Brain microvascular endothelial cell (primary cell): ENCODE measurements around the gene TGM2.

ENCODE experiments used
- DNase-seq: peaks from one replicate; pipeline ENCODE4 v3.0.0-alpha.2; 2020
- H3K27ac ChIP-seq: fragments of 250-450 bp; sonication (Bioruptor Pico); 2 replicates; pipeline ENCODE4 v1.5.1; 2020; ENCODE audit warnings: mild to moderate bottlenecking, moderate library complexity
- H3K27me3 ChIP-seq: fragments of 250-450 bp; sonication (Bioruptor Pico); replicated peaks from 2 replicates; pipeline ENCODE4 v1.5.1; 2020; ENCODE audit warnings: mild to moderate bottlenecking
- H3K36me3 ChIP-seq: fragments of 250-450 bp; sonication (Bioruptor Pico); replicated peaks from 2 replicates; pipeline ENCODE4 v1.5.1; 2020; ENCODE audit warnings: mild to moderate bottlenecking
- H3K4me3 ChIP-seq: 2 replicates; pipeline ENCODE4 v1.5.1; 2011; ENCODE audit warnings: low read depth, mild to moderate bottlenecking, control low read depth, low read length, moderate library complexity
- in situ Hi-C: cut with HindIII; loops from 2 replicates; pipeline ENCODE4 v1.10.0; 2017; ENCODE audit warnings: low sequenced_read_pairs, low pct_ligation_motif_present
- TF ChIP-seq, protein P1 (sequence below): IDR thresholded peaks from 2 replicates; pipeline ENCODE4 v1.5.1; 2011; ENCODE audit warnings: low read depth, mild to moderate bottlenecking, moderate library complexity, low read length, control low read depth, inconsistent platforms; ENCODE audit errors: missing control alignments

Gene TGM2

DNA sequence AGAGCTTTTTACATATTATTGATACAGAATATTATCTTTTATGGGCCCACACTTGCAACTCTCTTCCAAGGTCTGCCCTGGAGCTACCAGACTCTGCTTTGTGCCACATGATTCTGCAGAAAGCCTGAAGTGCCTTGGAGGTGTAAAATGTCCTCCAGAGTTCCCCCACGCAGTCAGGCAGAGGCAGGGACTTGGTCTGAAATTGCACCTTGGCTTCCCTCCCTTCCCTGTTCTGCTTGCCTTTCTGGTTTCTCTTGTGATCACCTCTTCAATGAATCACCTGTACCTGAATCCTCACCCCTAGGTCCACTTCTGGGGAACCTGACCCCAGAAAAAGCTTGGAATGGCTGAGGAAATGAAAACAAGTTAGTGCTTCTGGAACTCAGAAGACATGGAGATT, 43.0 kb upstream of the TGM2 start:
- H3K4me3 ChIP-seq, result no peak overlapping the region
- H3K27ac ChIP-seq, result no peak overlapping the region
- DNase-seq, result no peak
- TF ChIP-seq, protein P1, sequence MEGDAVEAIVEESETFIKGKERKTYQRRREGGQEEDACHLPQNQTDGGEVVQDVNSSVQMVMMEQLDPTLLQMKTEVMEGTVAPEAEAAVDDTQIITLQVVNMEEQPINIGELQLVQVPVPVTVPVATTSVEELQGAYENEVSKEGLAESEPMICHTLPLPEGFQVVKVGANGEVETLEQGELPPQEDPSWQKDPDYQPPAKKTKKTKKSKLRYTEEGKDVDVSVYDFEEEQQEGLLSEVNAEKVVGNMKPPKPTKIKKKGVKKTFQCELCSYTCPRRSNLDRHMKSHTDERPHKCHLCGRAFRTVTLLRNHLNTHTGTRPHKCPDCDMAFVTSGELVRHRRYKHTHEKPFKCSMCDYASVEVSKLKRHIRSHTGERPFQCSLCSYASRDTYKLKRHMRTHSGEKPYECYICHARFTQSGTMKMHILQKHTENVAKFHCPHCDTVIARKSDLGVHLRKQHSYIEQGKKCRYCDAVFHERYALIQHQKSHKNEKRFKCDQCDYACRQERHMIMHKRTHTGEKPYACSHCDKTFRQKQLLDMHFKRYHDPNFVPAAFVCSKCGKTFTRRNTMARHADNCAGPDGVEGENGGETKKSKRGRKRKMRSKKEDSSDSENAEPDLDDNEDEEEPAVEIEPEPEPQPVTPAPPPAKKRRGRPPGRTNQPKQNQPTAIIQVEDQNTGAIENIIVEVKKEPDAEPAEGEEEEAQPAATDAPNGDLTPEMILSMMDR, result no peak
- no peaks in the 10 kb centered on the region for H3K27me3 ChIP-seq
- H3K36me3 ChIP-seq, result no peaks in the 10 kb centered on the region
- in situ Hi-C loops, result no loop called here

DNA sequence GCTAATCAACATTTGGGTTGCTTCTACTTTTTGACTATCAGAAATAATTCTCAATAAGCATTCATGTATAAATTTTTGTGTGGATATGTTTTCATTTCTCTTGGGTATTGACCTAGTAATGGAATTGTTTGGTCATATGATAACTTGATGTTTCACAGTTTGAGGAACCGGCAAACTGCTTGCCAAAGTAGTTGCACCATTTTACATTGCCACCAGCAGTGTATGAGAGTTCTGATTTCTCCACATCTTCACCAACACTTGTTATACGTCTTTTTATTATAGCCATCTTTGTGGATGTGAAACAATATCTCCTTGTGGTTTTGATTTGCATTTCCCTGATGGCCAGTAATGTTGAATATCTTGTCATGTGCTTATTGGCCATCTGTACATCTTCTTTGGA, 42.6 kb upstream of the TGM2 start:
- TF ChIP-seq, protein P1, result no peak
- DNase-seq, result no peak
- Histone ChIP-seq H3K36me3 (no peaks in the 10 kb centered on the region), H3K27ac (no peak overlapping the region), H3K4me3 (no peak overlapping the region), H3K27me3 (no peaks in the 10 kb centered on the region)
- in situ Hi-C loops, result no loop called here

DNA sequence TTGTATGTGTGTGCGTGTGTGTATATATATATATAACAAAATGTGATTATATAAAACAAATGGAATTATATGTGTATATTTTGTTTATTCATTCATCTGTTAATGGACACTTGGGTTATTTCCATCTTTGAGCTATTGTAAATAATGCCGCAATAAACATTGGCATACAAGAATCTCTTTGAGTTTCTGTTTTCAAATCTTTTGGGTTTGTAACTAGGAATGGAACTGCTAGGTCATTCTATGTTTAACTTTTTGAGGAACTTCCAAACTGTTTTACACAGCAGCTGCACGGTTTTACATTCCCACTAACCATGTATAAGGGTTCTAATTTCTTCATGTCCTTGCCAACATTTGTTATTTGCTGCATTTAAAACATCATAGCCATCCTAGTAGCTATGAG, 39.9 kb upstream of the TGM2 start:
- in situ Hi-C loops, result no loop called here
- H3K4me3 ChIP-seq, result no peak overlapping the region
- H3K36me3 ChIP-seq, result no peaks in the 10 kb centered on the region
- no peak for DNase-seq
- TF ChIP-seq, protein P1, result no peak
- H3K27me3 ChIP-seq, result no peaks in the 10 kb centered on the region
- H3K27ac ChIP-seq, result no peak overlapping the region

DNA sequence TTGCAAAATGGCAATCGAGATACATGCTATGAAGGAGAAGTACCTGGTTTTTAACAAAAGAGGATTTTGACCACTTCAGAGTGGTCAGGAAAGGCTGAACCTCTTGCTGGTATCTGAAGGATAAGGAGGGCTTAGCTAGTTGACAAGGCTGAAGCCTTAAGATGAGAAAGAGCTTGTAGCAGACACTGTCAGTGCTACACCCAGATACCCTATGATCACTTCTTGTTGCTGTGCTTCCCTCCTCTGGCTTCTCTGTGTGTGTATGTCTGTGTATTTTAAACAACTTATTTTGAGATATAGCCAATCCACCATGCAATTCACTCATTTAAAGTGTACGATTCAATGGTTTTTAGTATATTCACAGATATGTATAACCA, 38.9 kb upstream of the TGM2 start:
- in situ Hi-C loops, result no loop called here
- Histone ChIP-seq H3K27ac (no peak overlapping the region), H3K4me3 (no peak overlapping the region), H3K27me3 (no peaks in the 10 kb centered on the region), H3K36me3 (no peaks in the 10 kb centered on the region)
- no peak for DNase-seq
- TF ChIP-seq, protein P1, result no peak

DNA sequence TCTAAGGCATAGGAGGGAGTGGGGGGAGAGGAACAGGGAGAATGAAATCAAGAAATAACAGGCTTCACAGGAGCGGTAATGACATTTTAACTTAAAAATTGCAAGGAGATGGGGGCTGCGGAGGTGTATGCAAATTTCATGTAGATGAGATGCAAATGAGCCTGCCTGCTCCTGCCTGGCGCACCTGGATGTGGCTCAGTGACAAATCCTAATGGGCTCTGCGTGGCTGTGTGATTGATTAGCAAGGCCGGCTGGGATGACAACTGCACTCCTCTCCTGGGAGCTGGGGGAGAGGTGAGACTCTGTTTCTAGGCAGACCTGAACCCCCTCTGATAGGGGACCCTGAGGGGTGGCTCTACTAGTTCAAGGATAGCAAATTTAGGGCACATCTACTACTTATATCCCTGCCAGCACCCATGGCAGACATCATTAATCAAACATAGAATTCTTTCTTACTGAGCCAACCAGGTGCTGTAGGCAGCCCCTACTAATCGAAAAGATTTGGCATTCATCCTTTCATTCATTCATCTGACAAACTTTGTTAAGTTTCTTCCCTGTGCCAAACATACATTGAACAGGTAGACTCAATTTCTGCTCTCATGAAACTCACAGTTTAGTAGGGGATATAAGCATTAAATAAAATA, 38.4 kb upstream of the TGM2 start:
- in situ Hi-C loops, result no loop called here
- H3K4me3 ChIP-seq, result no peak overlapping the region
- H3K27ac ChIP-seq, result no peak overlapping the region
- no peaks in the 10 kb centered on the region for H3K27me3 ChIP-seq
- no peak for DNase-seq
- TF ChIP-seq, protein P1, result no peak
- H3K36me3 ChIP-seq, result no peaks in the 10 kb centered on the region

DNA sequence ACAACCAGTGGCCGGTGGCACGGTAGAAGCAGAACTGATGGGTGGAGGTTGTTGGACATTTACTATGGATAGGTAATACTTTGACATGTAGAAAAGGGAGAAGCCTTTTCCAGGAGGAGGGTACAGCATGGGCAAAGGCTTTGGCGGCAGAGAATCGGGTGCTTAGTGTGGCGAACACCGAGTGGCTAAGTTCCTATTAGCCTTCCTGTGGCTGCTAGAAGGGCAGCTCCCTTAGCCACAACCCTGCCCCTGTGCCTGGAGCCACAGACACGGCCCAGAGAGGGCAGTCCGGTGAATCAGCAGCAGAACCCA, 37.9 kb upstream of the TGM2 start:
- H3K4me3 ChIP-seq, result no peak overlapping the region
- TF ChIP-seq, protein P1, result no peak
- H3K27me3 ChIP-seq, result no peaks in the 10 kb centered on the region
- no peak overlapping the region for H3K27ac ChIP-seq
- no peak for DNase-seq
- in situ Hi-C loops, result no loop called here
- H3K36me3 ChIP-seq, result no peaks in the 10 kb centered on the region
